ENCODE results near the gene UPB1.
"Not testable (repeated sequence)": the region's sequence is repeated elsewhere in the genome, so short reads cannot be mapped to it uniquely, and the experiment has no call there.

Gene UPB1

GRCh38 chr22:24550902-24551435 is 55.8 kb downstream of the UPB1 start:
- no peak for FAIRE-seq
- no peak for DNase-seq (ENCODE audit: insufficient read length, low spot score)
- no peak for TF ChIP-seq CTCF (IDR thresholded peaks at IDR 0.05; ENCODE audit: insufficient read depth, missing control alignments)

GRCh38 chr22:24552503-24553286 is 57.6 kb downstream of the UPB1 start:
- not testable (repeated sequence) for DNase-seq (ENCODE audit: insufficient read length, low spot score); FAIRE-seq

- FAIRE-seq (no peak), DNase-seq (ENCODE audit: insufficient read length, low spot score) (no peak)
- TF ChIP-seq CTCF (IDR thresholded peaks at IDR 0.05; ENCODE audit: insufficient read depth, missing control alignments): no peak
Measured at GRCh38 chr22:24553597-24554312, 58.6 kb downstream of the UPB1 start.

GRCh38 chr22:24554313-24555164 is 59.4 kb downstream of the UPB1 start, which contains the start of gene GUCD1:
GUCD1 (minus strand) TSS chr22:24555138; CDS start chr22:24554991, 147 bp downstream.
- DNase-seq (ENCODE audit: insufficient read length, low spot score): no peak
- no peak for FAIRE-seq
- TF ChIP-seq CTCF (IDR thresholded peaks at IDR 0.05; ENCODE audit: insufficient read depth, missing control alignments): no peak

GRCh38 chr22:24555165-24556039 is 60.3 kb downstream of the UPB1 start, which contains the start of gene SNRPD3:
SNRPD3 (plus strand) TSS chr22:24555999; CDS start chr22:24557675, 1,676 bp downstream.
- TF ChIP-seq CTCF (IDR thresholded peaks at IDR 0.05; ENCODE audit: insufficient read depth, missing control alignments): no peak
- peak; percentile 94 for DNase-seq (ENCODE audit: insufficient read length, low spot score)
- FAIRE-seq: no peak

GRCh38 chr22:24559471-24559870 is 64.3 kb downstream of the UPB1 start:
- FAIRE-seq (no peak), DNase-seq (ENCODE audit: insufficient read length, low spot score) (no peak)
- no peak for TF ChIP-seq CTCF (IDR thresholded peaks at IDR 0.05; ENCODE audit: insufficient read depth, missing control alignments)
